ENCODE measurements around the gene THEM4.

- TF ChIP-seq POLR2A (IDR thresholded peaks at IDR 0.05) (no peak), CTCF (IDR thresholded peaks at IDR 0.05) (no peak)
Measured at GRCh38 chr1:151947140-151947539, 37.8 kb upstream of the THEM4 start.
